Hematopoietic multipotent progenitor cell treated with erythropoietin and hydrocortisone succinate and interleukin-3 and kit ligand, for 8 days (in vitro differentiated cells): ENCODE data around the gene MBIP.
"Not testable (repeated sequence)": the region's sequence is repeated elsewhere in the genome, so short reads cannot be mapped to it uniquely, and the experiment has no call there.

Source experiments
- DNase-seq: peaks from one replicate; pipeline ENCODE4 v3.0.0-alpha.2; 2015

The MBIP gene

DNA sequence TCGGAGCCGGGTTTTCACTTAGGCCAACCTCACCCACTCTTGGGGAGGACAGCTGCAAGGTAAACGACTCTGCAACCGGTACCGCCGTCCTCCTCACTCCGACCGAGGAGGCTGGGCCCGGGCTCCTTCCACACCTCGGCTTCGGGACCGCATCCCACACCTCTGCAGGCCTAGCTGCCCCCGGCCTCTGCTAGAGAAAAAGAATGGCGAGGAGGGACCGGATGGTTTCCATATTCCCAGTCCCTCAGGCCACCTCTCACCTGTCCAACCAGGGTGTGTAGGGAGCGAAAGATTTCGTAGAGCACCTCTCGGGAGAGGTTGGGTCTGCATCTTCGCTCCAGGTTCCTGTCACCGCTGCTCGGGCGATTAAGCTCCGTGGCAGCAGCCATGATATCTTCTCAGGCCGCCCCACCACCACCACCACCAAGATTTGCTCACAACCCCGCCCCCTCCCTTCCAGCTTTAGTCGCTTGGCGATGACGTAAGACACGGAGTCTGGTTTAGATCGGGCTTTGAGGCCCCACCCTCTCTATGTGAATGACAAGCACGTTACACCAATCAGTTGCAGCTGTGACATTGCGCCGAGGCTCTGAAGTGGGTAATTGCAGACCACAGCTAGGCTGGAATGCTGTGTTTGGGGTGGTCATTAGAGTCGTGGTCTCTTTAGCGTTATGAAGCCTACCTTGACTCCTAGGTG, at the start of gene MBIP:
Gene MBIP, minus strand, starts transcription at position 438 of the 697 bp plus-strand sequence. Its CDS starts 49 bp downstream, at position 389.
- peak; percentile 97 for DNase-seq

DNA sequence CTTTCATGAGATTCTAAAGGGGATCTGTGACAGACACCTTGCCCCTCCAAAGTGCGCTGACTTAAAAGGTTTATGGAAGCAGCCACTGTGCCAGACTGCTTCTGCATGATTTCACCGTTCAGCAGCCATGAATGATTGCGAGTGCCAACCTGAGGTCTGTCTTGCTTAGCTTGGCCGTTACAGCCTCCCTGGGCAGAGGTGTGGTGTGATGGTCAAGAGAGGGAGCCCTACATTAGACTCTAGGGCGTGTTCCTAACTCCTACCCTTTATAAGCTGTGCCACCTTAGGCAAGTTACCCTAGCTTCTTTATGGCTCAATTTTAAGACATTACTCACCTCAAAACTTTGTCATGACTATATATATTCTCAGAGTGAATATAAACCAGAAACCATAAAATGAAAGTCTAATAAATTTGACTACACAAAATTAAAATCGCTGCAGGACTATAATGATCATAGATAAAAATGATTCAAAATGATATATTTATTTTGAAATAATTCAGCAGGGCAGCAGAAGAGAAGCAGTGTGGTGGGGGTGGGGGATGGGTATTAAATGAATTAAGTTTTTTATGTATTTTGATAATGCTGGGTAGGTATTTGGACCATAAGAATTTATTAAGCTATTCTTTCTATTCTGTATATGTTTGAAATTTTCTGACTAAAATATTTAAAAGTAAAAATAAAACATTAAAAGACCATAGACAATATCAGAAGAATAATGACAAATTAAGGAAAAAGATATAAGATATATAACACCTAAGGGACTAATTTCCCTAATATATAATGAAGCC, 47.7 kb upstream of the MBIP start:
- no peak for DNase-seq

- DNase-seq = no peak
These were observed 45.3 kb upstream of the MBIP start for GRCh38 chr14:36365766-36366165.

DNA sequence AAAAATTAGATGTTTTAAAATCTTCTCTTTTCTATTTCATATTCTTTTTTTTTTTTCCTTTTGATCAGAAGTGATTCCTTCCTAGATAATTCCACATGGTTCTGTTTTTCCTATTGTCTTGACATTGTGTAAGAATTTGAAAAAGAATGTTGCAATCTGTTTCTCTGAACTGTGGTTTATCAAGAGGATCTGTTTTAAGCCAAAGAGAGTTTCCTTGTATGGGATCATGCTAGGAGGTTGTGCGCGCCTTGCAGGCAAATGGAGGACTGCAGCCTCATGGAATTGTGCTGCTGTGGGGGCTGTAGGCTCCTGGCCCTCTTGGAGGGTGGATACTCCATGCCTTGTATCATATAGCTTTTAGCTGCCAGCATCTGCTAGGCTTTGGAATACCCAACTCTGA, 43.3 kb upstream of the MBIP start:
- DNase-seq = no peak

DNA sequence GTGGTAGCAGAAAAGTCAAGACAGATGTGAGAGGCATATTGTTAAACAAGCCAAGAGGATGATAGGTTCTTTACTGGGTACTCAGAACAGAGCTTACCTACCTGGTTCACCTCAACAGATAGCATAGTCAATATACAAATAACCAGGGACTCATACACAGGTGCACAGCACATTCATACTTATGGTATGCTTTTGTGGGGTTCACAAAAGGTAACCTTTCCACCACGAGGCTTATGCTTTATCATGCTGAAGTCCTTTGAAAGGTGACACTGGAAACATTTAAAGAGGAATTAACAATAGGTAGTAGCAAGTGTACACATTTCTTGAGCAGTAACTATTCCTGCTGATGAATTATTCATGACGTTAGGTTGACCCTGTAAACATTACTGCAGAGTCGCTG, 42.2 kb upstream of the MBIP start:
- DNase-seq = no peak

GRCh38 chr14:36361210-36361853, 40.9 kb upstream of the MBIP start:
- no peak for DNase-seq

- DNase-seq = no peak
These were observed 36.4 kb upstream of the MBIP start for GRCh38 chr14:36356862-36357261.

DNA sequence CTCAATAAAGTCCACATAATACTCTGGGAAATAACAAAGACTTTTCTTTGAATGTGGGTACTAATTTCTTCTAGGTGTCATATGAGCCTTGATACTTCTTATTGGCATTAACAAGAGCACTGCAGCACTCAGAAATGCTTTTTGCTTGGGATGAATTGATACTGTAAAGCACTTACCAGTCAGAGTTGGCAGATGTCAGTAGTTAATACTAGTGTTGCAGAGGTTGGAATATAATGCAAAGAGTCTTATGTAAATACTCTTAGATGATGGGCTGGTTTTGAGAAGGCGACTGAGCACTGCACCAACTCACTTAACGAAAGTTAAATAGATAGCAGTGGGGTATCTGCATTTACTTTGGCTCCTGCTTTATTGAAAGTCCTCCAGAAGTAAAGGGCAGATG, 25.6 kb upstream of the MBIP start:
- DNase-seq = no peak

DNA sequence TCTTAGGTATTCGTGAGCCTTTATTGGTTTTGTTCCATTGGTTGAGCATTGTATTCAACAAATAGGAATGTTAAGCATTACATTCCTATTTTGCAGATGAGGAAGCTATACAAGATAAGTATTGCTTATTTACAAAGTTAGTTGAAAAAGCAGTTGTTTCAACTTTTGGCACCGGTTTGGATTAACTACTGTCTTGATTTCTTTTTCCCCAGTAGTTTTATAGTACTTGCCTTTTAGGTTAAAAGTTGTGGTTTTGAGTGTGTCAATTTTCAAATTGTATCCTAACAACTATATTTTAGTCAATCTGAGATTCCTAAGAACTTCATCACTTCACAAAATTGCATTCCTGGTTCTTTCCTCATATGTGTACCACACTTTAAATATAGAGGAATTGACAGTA, 23.8 kb upstream of the MBIP start:
- DNase-seq = no peak

GRCh38 chr14:36341811-36342210, 21.4 kb upstream of the MBIP start:
- DNase-seq = not testable (repeated sequence)

DNA sequence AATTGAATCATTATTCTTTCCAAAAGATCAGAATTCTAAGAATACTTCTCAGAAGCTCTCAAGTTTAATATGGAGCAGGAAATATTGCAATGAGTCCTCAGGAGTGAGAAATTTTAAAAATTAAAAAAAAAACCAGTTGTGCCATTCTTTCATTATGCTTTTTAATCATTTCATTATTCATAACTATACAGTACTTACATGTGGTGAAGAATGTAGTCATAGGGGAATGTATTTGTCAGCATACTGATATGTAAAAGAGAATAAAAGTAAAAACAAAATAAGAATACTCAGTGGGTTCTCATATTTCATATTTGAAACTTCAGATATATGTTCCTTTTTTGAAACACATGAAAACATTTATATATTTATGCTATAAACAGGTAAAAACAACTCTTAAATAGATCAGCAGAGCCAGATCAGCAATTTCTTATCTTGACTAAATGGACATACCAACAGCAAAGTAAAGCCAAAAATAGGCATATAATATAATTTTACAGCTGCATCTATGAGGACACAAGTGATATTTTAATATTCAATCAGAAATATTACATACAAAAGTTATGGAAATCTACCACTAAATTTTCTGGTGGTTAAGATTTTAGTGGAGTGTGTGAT, 19.9 kb upstream of the MBIP start:
- DNase-seq = no peak

- DNase-seq = no peak
These were observed 19.4 kb upstream of the MBIP start for GRCh38 chr14:36339816-36340215.

DNA sequence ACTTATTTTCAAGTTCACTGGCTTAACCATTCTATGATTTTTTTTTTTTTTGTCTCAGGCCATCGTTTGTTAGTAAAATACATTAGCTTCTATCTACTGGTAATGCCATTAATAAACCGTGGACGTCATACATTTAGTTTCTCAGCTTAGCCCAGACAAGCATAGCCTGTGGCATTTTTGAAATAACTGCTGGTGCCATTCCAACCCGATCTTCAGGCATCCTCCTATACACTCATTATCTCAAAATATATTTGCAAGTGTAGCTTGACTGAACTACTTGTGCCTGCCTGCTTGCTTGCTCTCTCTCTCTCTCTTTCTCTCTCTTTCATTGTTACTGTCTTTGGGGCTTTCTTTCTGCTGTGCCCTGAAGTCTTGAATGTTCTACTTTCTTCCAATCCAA, 12.7 kb upstream of the MBIP start:
- DNase-seq = no peak

DNA sequence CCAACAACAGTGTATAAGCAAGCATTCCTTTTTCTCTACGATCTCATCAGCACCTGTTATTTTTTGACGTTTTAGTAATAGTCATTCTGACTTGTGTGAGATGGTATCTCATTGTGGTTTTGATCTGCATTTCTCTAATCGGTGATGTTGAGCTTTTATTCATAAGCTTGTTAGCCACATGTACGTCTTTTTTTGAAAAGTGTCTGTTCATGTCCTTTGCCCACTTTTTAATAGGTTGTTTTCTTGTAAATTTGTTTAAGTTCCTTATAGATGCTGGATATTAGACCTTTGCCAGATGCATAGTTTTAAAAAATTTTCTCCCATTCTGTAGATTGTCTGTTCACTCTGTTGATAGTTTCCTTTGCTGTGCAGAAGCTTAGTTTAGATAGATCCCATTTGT, 7.1 kb upstream of the MBIP start:
- DNase-seq = not testable (repeated sequence)

GRCh38 chr14:36325853-36326252, 5.4 kb upstream of the MBIP start:
- no peak for DNase-seq

DNA sequence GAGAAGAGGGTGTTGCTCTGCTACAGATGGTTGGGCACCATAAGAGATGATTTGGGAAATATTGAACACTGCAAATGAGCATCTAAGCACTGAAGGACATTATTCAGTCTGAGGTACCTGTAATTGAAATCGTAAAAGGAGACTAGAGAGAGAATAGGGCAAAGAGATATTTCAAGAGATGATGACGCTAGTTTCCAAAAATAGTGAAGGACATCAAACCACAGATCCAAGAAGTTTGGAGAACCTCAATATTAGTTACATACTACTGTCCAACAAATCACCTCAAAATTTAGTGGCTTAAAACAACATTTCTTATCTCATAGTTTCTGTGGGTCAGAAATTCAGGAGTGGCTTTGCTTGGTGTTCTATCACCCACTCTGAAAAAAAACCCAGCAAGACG, 4.5 kb upstream of the MBIP start:
- no peak for DNase-seq

- DNase-seq = no peak
These were observed 502 bp upstream of the MBIP start for GRCh38 chr14:36320897-36321381.

DNA sequence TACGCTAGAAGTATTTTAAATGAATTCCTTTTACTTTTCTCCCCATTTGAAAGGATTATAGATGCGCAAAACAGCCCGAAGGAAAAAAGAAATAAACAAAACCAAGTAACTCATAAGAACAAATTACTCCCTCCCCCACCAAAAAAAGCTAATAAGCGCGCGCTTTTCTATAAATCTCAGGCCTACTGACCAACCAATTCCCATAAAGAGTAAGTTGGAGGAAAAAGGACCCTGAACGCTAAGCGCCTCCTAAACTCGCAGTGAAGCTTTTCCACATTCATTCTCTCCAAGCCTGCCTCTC, 588 bp downstream of the MBIP start:
- DNase-seq = peak; percentile 43

DNA sequence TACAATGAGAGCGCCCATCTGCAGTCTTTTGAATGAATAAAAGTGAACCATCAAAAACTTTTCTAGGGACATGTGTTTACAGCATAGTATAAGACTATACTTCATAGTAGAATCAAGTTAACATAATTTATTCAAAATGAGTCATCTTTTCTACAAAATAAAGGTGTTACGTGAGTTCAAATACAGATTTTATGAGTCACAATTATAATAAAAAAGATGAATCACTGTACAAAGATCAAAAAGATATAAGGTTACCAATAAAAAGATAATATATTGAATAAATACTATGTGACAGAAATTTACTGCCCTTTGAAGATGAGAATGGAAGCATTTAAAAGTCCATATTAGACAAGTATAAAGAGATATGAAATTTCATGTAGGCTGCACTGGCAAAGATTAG, 2.8 kb downstream of the MBIP start:
- DNase-seq = no peak

DNA sequence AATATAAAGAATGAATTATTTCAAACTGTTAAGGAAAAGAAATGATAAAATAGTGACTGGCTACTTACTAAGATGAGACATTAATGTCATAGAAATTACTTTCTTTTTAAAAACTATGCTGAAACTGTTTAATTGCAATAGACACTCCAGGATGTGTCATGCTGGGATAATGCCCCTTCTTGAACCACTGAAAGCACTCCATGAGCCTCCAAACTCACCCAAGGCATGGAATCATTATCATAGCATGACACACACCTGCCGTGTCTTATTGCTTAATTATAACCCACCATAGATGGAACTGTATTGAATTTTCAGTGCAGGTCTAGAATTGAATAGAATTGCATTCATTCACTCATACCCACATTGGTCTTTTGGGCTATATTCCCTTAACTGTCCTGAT, 4.3 kb downstream of the MBIP start:
- no peak for DNase-seq

GRCh38 chr14:36315159-36315853, 5.1 kb downstream of the MBIP start:
- DNase-seq = no peak

DNA sequence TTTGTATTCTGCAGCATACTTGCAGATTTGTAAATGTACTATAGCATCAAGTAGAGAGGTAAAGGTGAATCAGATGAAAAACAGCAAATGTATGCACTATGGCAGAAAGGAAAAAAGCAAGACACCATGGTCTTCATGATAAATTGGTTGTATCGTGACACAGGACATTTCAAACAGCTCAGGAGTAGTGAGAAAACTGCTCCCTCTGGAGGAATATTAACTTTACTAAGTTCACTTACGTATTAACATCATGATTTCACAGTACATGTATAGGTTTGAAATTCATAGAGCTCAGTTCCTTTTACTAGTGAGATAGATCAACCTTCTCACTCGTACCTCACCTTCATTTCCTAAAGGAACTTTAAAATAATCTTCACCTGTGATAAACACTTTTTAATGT, 6.5 kb downstream of the MBIP start:
- no peak for DNase-seq

GRCh38 chr14:36313206-36313605, 7.2 kb downstream of the MBIP start:
- DNase-seq = no peak
